ENCODE results near the gene MCHR1.
A peak's percentile ranks its signal among the peaks of the same experiment; 100 is the strongest.
"Not testable (repeated sequence)": the region's sequence is repeated elsewhere in the genome, so short reads cannot be mapped to it uniquely, and the experiment has no call there.

The MCHR1 gene, protein sequence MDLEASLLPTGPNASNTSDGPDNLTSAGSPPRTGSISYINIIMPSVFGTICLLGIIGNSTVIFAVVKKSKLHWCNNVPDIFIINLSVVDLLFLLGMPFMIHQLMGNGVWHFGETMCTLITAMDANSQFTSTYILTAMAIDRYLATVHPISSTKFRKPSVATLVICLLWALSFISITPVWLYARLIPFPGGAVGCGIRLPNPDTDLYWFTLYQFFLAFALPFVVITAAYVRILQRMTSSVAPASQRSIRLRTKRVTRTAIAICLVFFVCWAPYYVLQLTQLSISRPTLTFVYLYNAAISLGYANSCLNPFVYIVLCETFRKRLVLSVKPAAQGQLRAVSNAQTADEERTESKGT

DNA sequence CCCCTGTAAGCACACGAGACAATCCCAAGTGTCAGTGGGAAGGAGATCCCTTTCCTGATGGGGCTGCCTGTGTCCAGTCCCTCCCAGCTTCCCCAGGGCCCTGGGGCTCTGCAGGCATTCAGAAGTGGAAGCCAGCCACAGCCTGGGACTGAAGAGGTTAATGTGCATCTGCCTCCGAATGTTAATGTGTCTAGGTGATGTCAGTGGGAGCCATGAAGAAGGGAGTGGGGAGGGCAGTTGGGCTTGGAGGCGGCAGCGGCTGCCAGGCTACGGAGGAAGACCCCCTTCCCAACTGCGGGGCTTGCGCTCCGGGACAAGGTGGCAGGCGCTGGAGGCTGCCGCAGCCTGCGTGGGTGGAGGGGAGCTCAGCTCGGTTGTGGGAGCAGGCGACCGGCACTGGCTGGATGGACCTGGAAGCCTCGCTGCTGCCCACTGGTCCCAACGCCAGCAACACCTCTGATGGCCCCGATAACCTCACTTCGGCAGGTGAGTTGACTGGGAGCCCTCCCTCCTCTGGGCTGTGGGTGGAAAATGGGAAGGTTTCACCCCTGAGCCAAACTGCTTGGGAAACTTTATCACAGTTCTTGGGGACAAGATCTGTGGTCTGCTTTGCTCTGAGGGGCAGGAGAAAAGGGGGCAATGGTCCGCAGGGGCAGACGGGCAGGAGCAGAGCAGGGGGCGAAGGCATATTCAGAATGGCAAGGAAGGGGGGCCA, at the start of gene MCHR1:
TSS of gene MCHR1 (plus strand) at position 236 of the 715 bp plus-strand sequence. CDS start at position 405, 169 bp downstream.
- DNase-seq: no peak

DNA sequence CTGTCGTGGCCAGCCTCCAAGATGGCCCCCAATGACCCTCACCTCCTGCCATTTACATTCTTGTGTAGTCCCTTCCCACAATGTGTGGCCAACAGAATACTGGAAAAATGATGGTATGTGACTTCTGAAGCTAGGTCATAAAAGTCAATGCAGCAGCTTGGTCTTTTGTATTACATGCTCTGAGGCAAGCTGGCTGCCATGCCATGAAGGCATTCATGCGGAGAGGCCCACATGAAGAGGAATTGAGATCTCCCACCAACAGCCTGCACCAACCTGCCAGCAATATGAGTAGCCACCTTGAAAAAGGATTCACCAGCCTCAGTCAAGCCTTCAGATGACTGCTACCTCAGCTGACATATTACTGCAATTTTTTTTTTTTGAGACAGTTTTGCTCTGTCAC, 47.4 kb upstream of the MCHR1 start:
- no peak for DNase-seq

DNA sequence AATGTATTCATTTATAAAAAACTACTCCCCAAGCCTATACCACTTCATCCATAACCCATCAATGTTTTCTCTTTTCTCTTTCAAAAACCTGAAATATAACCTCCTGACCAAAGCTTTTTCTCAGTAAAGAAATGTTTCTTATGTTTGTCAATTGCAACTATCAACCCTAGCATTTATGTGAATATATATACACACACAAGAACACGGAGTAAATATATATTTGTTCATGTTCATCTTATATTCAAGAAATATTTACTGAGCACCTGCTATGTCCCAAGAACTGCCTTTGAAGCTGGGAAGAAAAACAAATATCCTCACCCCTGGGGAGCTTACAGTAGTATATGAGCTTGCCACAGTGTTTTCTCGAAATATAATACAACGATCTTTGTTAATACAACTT, 46.2 kb upstream of the MCHR1 start:
- no peak for DNase-seq

DNA sequence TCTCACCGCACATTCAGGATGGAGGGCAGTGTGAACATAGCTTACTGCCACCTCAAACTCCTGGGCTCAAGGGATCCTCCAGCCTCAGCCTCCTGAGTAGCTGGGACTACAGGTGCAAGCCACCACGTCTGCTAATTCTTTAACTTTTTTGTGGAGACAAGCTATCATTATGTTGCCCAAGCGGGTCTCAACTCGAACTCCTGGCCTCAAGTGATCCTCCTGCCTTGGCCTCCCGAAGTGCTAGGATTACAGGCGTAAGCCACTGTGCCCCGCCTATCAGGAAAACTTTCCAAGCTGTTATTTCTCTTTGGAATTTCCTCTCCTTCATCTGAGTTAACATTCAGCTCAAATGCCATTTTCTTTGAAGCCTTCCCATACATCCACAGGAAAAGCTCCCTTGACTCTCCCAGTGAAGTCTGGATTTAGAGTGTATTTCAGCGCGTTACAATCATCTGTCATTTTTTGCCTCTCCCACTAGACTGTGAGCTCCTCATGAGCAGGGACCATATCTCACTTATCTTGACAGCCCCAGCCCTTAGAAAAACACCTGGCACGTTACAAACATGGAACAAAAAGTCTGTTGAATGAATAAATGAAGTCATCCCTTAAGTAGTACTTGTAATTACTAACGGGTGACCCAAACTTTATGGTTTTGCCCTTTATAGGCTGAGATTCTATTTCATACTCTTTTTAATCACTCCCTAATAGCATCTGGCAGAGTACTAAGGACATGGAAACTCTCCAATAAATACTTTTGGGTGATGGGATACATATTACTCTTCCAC, 45.0 kb upstream of the MCHR1 start:
- no peak for DNase-seq

DNA sequence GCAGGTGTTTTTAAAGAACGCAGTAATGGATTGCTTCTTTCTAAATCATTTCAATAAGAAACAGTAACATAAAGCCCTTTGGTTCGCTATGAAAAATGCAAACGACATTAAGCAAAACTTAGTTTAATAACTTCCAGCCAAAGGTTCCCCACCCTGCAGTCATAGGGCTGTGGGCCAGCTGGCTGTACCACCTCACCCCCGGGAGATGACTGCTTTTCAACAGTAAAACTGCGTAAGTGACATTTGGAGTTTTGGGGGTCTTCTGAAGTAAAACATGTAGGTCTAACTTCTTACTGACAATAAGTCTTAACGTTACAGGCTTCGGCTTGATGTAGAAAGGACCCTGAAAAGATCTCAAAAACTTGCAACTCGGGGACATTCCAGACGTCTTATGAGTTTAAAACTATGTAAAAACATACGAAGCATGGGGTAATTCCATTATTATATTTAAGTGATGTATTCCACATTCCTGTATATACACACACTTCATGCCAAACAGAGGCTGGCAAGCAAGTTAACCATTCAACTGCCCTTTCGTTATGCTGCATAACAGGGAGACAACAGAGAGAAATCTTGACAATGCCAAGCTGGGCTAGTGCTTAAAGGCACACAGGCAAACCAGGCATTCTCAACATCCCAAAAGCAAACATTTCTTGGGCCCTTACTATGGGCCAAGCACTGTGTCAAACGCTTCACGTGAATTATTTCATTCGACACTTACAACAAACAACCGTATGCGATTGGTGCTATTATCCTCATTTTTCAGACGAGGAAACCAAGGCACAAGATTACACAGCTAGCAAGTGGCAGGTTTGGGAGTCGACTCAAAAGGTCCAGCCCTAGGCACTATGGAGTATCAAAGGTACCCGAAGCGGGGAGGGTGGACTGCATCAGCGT, 44.0 kb upstream of the MCHR1 start:
- DNase-seq: no peak

DNA sequence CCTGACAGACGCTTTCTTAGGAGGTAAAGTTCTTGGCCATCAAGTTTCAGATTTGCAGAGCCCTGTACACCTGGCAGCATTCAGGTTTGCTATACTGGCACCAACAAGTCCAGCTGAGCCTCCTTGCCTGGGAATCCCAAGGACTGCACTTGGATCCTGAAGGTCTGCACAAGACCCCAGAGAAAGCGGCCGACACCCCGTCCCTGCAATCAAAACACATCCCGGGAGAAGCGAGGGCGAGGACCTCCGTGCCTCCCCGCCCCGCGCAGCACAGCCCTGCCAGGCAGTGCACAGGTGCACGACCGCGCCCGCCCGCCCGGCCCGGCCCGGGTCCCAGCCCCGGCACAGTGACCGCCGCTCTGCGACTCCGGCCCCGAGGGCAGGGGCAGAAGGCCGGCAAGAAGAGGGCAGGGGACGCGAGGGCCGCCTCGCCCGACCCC, 43.3 kb upstream of the MCHR1 start:
- DNase-seq: peak; percentile 13

DNA sequence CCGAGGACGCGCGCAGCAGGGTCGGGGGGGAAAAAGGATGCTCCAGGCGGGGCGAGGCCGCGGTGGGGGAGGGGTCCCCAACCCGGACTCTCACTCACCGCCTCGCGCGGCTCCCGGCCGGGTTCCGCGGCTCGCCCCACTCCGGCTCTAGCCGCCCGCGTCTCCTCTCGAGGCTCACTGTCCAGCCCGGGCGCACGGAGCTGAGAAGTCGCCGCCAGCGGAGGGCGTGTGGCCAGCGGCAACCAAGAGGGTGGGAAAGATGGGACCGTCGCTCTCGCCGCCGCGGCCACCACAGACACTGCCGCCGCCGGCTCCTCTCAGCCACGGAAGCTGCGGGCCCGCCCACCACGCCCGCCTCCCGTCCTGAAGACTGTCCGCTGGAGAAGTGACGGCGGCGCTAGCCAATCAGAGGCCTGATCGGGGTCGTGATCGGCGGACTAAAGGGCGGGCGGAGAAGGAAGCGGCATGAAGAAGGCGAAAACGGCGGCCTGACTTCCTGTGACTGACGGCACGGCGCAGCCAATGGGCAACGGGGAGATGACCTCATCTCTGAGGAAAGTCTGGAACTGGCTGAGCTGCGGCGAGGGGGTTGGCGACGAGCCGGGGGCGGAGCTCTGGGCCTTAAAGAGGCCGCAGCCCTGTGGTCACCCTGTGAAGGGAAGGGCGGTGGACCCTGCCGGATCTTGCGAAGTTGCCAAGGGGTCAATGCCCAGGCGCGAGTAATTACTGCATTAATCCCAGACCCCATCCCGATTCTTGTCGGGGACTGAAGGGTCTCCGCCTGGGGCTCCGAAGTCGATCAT, 42.7 kb upstream of the MCHR1 start, which contains the start of gene MRTFA:
TSS of gene MRTFA (minus strand) at position 340 of the 803 bp plus-strand sequence.
- peak; percentile 100 for DNase-seq

DNA sequence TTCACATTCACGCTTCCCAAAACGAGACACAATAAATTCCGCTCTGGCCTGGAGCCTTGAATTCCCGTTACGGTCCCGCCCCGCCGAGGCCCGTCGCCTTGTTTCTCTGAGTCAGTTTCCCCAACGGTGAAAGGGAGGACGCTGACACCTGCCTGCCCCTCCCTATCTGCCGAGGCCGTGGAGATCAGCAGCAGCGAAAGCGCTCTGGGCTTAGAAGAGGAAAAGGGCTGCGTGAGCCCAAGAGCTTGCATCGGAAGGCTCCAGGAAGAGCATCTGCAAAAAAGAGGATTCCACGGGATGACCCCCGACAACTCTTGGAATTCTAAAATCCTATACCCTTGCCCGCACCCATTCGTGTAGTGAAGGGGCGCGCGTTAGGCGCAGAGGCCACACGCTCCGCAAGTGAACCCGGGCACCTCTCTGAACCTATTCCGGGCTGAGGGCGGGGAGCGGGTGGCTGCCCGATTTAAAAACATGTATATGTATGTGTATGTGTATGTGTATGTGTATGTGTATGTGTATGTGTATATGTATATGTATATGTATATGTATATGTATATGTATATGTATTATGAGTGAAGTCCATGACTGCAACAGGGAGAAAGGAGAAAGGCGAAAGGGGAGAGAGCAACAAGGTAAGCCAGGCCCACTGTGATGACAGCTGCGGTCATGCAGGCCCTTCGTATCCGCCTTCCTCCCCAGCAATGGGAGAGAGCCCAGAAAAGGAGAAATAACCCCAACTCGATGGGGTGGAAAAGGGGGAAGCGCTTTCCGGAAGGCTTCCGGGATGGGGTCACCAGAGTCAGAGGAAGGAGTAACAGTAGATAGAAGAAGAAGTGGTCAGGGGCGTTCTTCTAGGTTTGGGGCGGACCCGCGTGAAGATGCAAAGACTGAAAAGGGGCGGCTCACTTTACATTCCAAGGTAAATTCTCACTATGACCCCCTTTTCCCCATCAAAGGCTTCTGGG, 41.8 kb upstream of the MCHR1 start:
- DNase-seq: peak; percentile 79

DNA sequence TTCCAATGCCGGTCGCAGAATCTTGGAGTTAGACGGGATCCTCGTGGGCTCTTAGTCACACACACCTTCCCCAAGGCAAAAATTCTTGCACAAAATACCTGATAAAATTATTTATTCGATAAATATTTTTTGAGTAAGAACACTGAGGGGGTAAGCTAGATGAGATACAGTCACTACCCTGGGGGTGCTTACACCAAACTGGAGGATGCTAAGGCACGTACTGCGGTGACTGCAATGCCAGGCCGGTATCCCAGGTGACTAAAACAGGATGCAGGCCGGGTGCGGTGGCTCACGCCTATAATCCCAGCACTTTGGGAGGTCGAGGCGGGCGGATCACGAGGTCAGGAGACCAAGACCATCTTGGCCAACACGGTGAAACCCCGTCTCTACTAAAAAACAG, 41.0 kb upstream of the MCHR1 start:
- no peak for DNase-seq

DNA sequence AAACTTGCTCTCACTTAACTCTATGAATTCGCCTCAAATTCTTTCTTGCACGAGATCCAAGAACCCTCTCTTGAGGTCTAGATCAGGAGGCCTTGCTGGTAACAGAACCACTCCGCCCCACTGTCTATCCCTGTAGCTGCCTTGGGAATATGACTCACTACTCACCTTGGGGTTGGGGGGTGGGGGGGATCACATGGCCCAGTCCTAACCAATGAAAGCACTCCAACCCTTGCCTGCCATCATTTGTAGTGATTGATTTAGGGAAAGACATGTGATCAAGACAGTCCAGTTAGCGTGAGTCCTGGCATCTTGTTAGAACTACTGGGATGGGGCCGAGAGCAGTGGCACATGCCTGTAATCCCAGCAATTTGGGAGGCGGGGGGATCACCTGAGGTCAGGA, 38.0 kb upstream of the MCHR1 start:
- no peak for DNase-seq

DNA sequence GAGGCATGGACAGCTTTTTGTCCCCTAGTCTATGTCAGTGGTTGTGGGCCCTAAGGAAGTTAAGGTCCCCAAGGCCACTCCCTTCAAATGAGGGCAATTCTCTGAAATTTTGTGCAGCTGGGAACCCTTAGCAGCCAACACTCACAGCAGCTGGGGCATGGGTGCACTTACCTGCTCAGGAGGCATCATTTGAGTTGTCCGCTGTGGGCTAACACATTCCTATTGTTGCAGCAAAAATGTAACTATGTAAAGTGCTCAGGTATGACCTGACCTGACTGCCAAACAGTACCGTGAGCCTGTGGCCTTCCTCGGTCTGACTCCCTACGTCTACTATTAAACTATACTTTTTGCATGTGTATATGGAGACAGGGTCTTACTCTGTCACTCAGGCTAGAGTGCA, 37.0 kb upstream of the MCHR1 start:
- DNase-seq: no peak

DNA sequence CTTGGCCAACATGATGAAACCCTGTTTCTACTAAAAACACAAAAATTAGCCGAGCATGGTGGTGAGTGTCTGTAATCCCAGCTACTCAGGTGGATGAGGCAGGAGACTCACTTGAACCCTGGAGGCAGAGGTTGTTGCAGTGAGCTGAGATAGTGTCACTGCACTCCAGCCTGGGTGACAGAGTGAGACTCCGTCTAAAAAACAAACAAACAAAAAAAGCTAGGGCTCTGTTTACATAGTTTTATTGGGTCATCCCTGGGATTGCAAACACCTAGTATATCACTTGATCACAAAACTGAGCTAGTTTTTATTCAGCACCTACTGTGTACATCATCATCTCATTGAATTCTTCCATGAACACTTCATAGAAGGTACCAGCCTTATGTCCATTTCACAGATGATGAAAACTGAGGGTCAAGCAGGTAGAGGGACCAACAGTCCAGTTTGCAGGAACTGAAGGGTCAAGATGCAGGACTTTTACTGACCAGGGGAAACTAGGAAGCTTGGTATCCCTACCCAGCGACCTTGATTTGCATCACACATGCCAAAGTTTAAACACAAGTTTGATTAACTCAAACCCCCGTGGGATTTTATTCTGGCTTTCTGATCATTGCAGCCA, 33.6 kb upstream of the MCHR1 start:
- no peak for DNase-seq

DNA sequence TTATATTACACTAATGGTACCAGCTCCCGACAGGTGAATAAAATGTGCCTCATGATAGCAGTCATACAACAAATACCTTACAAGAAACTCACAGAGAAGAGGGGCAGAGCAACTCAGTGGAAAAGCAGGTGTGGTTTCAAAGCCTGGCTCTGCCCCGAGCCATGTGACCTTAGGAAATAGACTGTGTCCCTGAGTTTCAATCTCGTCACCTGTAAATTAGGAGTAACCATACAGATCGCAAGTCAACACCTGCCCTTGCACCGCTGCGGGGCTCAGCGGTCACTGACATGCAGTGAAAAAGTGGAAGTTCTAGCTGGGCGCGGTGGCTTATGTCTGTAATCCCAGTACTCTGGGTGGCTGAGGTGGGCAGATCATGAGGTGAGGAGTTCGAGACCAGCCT, 30.9 kb upstream of the MCHR1 start:
- no peak for DNase-seq

DNA sequence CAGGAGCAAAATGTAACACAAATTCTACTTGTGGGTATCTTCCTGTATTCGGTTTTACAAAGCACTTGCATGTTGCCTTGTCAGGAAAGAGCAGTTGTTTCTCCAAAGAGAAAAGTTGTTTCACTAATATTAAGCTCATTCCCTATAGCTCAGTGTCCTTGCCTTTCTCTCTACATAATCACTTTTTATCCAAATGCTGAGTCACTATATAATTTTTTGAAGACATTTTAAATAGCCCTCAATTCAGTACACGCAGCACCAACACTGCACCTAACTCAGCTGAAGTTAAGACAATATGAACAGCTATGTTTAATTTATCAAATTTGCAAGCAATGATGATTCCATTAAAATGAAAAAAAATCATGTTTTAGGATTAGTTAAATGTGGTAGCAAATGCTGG, 28.2 kb upstream of the MCHR1 start:
- no peak for DNase-seq

DNA sequence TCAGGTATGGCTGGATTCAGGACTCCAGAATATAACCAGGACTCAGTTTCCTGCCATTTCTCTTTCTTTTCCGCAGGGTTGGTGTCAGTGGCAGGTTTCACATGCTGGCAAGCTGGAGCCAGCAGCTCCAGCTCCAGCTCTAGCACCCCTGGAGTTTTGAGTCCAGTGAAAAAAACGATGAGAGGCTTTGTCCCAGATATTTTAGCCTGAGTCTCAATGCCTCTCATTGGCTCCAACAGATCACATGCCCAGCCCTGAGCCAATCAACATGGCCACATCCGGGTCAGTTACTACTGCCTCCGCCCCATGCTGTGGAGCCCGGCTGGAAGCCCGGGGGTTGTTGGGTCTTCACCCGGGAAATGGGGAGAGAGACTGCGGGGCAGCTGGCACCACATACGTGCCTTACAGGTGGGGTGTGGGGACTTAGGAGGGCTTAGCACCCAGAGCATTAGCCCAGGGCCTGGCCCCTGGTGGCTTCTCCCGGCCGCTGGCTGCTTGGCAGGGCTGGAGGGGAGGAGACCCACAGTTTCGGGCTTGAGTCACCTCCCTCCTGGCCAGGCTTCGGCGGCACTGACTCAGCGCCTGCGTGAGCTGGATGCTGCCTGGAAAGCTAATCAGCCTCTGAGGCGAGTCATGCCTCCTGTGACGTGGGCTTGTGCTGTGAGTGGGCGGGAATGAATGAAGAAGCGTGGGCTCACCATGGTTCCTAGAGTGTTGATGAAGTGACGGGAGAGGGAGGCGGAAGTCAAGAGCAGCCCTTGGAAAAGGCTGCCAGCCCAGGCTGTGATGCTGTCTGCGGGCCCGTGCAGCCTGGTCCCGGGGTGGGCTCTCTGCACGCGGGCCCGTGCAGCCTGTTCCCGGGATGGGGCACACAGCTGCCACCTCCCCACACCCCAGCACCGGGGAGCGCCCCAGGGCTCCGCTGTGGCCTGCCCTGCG, 27.5 kb upstream of the MCHR1 start:
- DNase-seq: peak; percentile 96

DNA sequence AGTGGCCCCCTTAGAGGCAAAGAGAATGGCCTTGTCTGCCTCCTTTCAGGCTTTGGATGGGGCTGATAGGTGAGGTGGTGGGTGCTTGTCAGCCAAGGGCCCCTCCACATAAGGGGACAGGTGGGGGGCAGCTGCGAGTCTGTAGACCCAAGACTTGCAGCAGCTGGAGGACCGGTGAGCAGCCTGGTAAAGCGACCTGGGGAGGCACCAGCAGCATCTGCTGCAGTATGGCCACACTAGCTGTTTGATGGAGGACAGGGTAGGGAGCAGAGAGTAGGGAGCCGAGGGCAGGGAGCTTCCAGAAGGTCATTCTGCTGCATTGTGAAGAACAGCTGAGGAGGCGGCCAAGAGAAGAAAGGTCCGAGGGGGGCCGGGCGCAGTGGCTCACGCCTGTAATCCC, 25.9 kb upstream of the MCHR1 start:
- DNase-seq: no peak

DNA sequence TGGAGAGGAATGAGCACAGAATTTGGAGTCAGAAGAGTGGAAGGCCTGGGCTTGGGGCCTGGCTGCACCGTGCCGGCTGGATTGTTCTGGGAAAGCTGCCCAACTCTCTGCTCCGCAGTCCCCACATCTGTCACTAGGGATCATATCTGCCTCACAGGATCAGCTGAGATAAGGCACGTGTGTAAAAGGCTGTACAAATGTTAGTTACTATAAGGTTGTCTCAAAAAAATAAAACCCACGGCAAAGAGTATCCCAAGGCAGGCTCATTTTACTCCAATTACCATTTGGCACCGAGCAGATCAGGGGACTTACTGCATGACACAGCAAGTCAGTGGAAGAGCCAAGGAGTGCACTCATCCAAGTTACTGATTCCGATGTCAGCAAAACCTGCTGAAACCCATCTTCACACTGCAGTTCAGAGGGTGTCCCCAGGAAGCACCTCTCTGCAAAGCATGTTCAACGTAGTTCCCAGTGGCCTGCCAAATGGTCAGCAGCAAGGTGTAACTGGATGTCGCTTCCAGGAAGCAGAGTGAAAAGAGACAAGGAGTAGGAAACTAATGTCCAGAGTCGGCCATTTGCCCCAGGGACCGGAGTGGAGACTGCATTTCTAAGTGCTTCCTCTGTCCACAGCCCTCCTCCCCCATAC, 24.6 kb upstream of the MCHR1 start:
- no peak for DNase-seq

DNA sequence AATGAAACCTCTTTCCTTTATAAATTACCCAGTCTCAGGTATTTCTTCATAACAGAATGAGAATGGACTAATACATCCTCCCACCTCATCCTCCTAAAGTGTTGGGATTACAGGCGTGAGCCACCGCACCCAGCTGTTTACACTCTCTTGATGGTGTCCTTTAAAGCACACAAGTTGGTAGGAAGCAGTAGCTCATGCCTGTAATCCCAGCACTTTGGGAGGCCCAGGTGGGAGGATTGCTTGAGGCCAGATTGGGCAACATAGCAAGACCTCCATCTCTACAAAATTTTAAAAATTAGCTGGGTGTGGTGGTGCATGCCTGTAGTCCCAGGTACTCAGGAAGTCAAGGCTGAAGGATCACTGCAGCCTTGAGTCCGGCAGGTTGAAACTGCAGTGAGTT, 23.3 kb upstream of the MCHR1 start:
- DNase-seq: not testable (repeated sequence)

Data from activated CD4-positive, alpha-beta T cell treated with anti-CD3 and anti-CD28 coated beads for 48 hours (primary cell).